ENCODE results near the gene LRRFIP1. TPM values are rescaled to one million over a fixed set of nuclear protein-coding genes. Genes with fewer than 3 reads are reported as not detected.
A peak's percentile ranks its signal among the peaks of the same experiment; 100 is the strongest.

Gene LRRFIP1
- total and polyA plus RNA-seq, 2 of the 13 experiments (the other 11 are each of a cell fraction or from before 2014, with no cell fraction given): 15.9 to 40.5 TPM

DNA sequence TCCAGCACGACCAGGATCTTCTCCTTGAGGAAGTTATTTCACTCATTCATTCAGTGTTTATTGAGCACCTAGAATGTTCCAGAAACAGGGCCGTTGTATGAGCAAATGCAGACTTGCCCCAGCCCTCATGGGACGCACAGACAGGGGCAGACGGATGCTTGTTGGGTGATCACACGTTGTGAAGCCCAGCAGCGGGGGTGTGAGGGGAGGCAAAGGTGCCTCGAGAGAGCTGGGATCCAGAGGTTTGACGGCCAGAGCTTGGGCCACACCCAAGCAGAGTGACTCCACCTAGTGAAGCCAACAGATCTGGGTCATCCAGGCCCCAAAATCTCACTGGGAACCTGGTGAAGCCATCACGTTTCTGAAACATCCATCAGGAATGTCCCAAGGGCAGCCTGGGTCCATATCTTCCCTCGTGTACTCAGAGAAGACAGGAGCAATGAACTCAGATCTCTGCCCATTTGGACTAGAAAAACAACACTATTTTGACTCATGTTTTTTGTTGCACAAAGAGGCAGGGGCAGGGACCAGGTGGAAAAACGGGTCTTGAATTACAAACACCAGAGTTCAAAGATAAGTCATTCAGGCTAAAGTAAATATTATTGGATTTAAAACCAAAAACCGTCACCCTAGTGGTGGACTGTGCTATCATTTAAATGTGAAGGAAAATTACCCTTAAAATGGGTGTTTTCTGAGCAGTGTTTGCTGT lies 116.3 kb downstream of the LRRFIP1 start (continued):
- TF ChIP-seq SRF (IDR thresholded peaks at IDR 0.05; ENCODE audit: low read depth, low read length) (no peak), ZNF850 (CRISPR knock-in tag; conservative IDR thresholded peaks at IDR 0.05) (no peak), TBL1XR1 (IDR thresholded peaks at IDR 0.05; ENCODE audit: borderline replicate concordance, low read length, partially characterized antibody) (peak; percentile 75), PLRG1 (conservative IDR thresholded peaks at IDR 0.05) (no peak), ZNF180 (CRISPR knock-in tag; IDR thresholded peaks at IDR 0.05; ENCODE audit: borderline replicate concordance, low read depth) (no peak)
- TF ChIP-seq, protein P1, sequence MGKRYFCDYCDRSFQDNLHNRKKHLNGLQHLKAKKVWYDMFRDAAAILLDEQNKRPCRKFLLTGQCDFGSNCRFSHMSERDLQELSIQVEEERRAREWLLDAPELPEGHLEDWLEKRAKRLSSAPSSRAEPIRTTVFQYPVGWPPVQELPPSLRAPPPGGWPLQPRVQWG (CRISPR knock-in tag; IDR thresholded peaks at IDR 0.05; ENCODE audit: borderline replicate concordance, low read depth): no peak
- TF ChIP-seq, protein P2, sequence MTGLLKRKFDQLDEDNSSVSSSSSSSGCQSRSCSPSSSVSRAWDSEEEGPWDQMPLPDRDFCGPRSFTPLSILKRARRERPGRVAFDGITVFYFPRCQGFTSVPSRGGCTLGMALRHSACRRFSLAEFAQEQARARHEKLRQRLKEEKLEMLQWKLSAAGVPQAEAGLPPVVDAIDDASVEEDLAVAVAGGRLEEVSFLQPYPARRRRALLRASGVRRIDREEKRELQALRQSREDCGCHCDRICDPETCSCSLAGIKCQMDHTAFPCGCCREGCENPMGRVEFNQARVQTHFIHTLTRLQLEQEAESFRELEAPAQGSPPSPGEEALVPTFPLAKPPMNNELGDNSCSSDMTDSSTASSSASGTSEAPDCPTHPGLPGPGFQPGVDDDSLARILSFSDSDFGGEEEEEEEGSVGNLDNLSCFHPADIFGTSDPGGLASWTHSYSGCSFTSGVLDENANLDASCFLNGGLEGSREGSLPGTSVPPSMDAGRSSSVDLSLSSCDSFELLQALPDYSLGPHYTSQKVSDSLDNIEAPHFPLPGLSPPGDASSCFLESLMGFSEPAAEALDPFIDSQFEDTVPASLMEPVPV (CRISPR knock-in tag; IDR thresholded peaks at IDR 0.05): no peak

DNA sequence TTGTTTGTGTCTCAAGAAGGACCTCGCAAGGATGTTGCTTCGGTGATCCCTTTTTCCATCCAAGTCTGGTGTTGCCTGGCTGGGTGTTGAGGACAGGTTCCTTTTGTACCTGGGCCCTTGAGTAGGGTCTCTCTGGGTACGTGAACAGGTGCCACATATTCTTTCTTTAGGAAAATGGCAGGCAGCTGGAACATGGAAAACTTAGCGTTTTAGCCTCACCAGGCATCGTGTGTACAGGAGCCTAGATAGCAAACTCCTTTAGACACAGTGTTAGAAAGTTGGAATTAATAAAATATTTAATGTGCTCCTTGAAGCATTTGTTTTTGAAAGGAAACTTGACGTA lies 116.9 kb downstream of the LRRFIP1 start:
- DNase-seq (ENCODE audit: low spot score) (no peak), ATAC-seq (peak; percentile 34; the same call in 2 of the 3 replicates), FAIRE-seq (no peak)
- peak overlapping the region; percentile 20; the same call in 1 of the 2 replicates for H3K9ac ChIP-seq (ENCODE audit: insufficient read depth, low read depth, low read length)
- no peaks in the 10 kb centered on the region for H3K27me3 ChIP-seq (ENCODE audit: control insufficient read depth in 1 of 2, insufficient read depth in 2 of 2, low read length in 2 of 2)
- H2AFZ ChIP-seq (ENCODE audit: low read length): no peak overlapping the region
- BruUV-seq (replicated peaks): no TSS peak
- H4K20me1 ChIP-seq (ENCODE audit: insufficient read depth, low read length): no peaks in the 10 kb centered on the region
- CTCF ChIA-PET (ENCODE audit: low intra/inter-chr PET ratio, low total read pairs): interaction anchor here (1.0 to 3.1 kb wide), 7 partner anchors 20 to 232 kb away, joined by 3 to 107 read pairs (median 20); no protein-coding TSS in a partner anchor
- POLR2A ChIA-PET: interaction anchor here (0.6 to 1.5 kb wide), 3 partner anchors 59 to 163 kb away, joined by 3 to 5 read pairs (median 3); no protein-coding TSS in a partner anchor
- peaks cover 2% of the 10 kb centered on the region for H3K79me2 ChIP-seq (ENCODE audit: insufficient read depth, low read length)
- peak overlapping the region; percentile 66 for H3K4me2 ChIP-seq (ENCODE audit: low read depth, low read length)
- WGBS (ENCODE audit: low lambda C conversion rate): 32% methylated on average over 6 of the region's 6 CpGs
- H3K4me1 ChIP-seq (ENCODE audit: insufficient read depth, low read length): peaks cover 54% of the 10 kb centered on the region
- H3K9me3 ChIP-seq (ENCODE audit: low read length): no peaks in the 10 kb centered on the region
- H3K36me3 ChIP-seq (replicated peaks in 1 of 2; ENCODE audit: control insufficient read depth in 1 of 2, insufficient read depth in 2 of 2, low read length in 2 of 2): peaks cover 7 to 15% of the 10 kb centered on the region in 2 experiments
- intact Hi-C loops (cut with micrococcal nuclease; ENCODE audit: unreplicated experiment): loop anchor here (1.0 to 2.0 kb wide), 5 partner anchors 29 to 231 kb away; no protein-coding TSS in a partner anchor
- peak overlapping the region; percentile 71 for H3K27ac ChIP-seq (ENCODE audit: extremely low read length, insufficient read depth, low read length)
- in situ Hi-C loops (cut with HindIII; ENCODE audit: extremely low pct_ligation_motif_present, low pct_unique_long_range_greater_than_20kb): loop anchor here (5.0 kb wide), 2 partner anchors 72 to 142 kb away; no protein-coding TSS in a partner anchor
- H3K4me3 ChIP-seq (replicated peaks in 1 of 3; ENCODE audit: insufficient read depth in 1 of 3, low read depth in 2 of 3, low read length in 3 of 3): peak overlapping the region in 1 of 3 experiments; percentile 34; a peak in 1 of 6 replicates
- TF ChIP-seq ZNF543 (CRISPR knock-in tag; IDR thresholded peaks at IDR 0.05) (no peak; the same call in 1 of the 2 replicates), STAG1 (CRISPR knock-in tag; IDR thresholded peaks at IDR 0.05) (no peak), ARHGAP35 (CRISPR knock-in tag; IDR thresholded peaks at IDR 0.05; ENCODE audit: borderline replicate concordance) (no peak), KDM4B (CRISPR knock-in tag; IDR thresholded peaks at IDR 0.05) (no peak), ZNF841 (CRISPR knock-in tag; IDR thresholded peaks at IDR 0.05; ENCODE audit: borderline replicate concordance) (no peak), ZNF577 (CRISPR knock-in tag; IDR thresholded peaks at IDR 0.05; ENCODE audit: borderline replicate concordance, low read depth) (no peak), NFIB (CRISPR knock-in tag; IDR thresholded peaks at IDR 0.05; ENCODE audit: borderline replicate concordance) (no peak), ZNF761 (CRISPR knock-in tag; conservative IDR thresholded peaks at IDR 0.05) (no peak), RARA (CRISPR knock-in tag; IDR thresholded peaks at IDR 0.05) (no peak)
- TF ChIP-seq, protein P3, sequence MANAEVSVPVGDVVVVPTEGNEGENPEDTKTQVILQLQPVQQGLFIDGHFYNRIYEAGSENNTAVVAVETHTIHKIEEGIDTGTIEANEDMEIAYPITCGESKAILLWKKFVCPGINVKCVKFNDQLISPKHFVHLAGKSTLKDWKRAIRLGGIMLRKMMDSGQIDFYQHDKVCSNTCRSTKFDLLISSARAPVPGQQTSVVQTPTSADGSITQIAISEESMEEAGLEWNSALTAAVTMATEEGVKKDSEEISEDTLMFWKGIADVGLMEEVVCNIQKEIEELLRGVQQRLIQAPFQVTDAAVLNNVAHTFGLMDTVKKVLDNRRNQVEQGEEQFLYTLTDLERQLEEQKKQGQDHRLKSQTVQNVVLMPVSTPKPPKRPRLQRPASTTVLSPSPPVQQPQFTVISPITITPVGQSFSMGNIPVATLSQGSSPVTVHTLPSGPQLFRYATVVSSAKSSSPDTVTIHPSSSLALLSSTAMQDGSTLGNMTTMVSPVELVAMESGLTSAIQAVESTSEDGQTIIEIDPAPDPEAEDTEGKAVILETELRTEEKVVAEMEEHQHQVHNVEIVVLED (CRISPR knock-in tag; IDR thresholded peaks at IDR 0.05; ENCODE audit: borderline replicate concordance): no peak
- TF ChIP-seq, protein P4, sequence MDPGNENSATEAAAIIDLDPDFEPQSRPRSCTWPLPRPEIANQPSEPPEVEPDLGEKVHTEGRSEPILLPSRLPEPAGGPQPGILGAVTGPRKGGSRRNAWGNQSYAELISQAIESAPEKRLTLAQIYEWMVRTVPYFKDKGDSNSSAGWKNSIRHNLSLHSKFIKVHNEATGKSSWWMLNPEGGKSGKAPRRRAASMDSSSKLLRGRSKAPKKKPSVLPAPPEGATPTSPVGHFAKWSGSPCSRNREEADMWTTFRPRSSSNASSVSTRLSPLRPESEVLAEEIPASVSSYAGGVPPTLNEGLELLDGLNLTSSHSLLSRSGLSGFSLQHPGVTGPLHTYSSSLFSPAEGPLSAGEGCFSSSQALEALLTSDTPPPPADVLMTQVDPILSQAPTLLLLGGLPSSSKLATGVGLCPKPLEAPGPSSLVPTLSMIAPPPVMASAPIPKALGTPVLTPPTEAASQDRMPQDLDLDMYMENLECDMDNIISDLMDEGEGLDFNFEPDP (CRISPR knock-in tag; conservative IDR thresholded peaks at IDR 0.05): no peak

Measured in HepG2 (cell line).